Measurements from ENCODE around the gene KLHL17.

The KLHL17 gene

GRCh38 chr1:961132-961669 is 817 bp downstream of the KLHL17 start:
- peak overlapping the region; percentile 11 for H3K4me3 ChIP-seq (ENCODE audit: low read depth, low read length)
- H3K36me3 ChIP-seq (ENCODE audit: control insufficient read depth, insufficient read depth, low read length), result no peaks in the 10 kb centered on the region
- no peak overlapping the region for H3K27ac ChIP-seq

GRCh38 chr1:962381-963300 is 2.3 kb downstream of the KLHL17 start:
- Histone ChIP-seq H3K27me3 (ENCODE audit: control insufficient read depth, insufficient read depth, low read length) (no peaks in the 10 kb centered on the region), H3K79me2 (no peaks in the 10 kb centered on the region), H3K27ac (no peak overlapping the region), H3K4me2 (ENCODE audit: low read length) (no peak overlapping the region), H2AFZ (no peak overlapping the region), H3K9ac (no peak overlapping the region), H3K36me3 (ENCODE audit: control insufficient read depth, insufficient read depth, low read length) (no peaks in the 10 kb centered on the region), H3K4me1 (no peaks in the 10 kb centered on the region), H3K9me3 (ENCODE audit: control insufficient read depth, low read length) (no peaks in the 10 kb centered on the region), H3K4me3 (ENCODE audit: low read depth, low read length) (no peak overlapping the region)
- TF ChIP-seq CTCF (IDR thresholded peaks at IDR 0.05), result no peak

More at GRCh38 chr1:961132-961669, 817 bp downstream of the KLHL17 start:
- no peak for TF ChIP-seq CTCF (IDR thresholded peaks at IDR 0.05)
- H3K79me2 ChIP-seq, result no peaks in the 10 kb centered on the region
- H3K9ac ChIP-seq, result no peak overlapping the region
- H3K4me1 ChIP-seq, result no peaks in the 10 kb centered on the region
- peak overlapping the region; percentile 68 for H3K4me2 ChIP-seq (ENCODE audit: low read length)
- H2AFZ ChIP-seq, result no peak overlapping the region
- H3K9me3 ChIP-seq (ENCODE audit: control insufficient read depth, low read length), result no peaks in the 10 kb centered on the region
- H3K27me3 ChIP-seq (ENCODE audit: control insufficient read depth, insufficient read depth, low read length), result no peaks in the 10 kb centered on the region

- TF ChIP-seq CTCF (IDR thresholded peaks at IDR 0.05), result no peak
- no peaks in the 10 kb centered on the region for H3K36me3 ChIP-seq (ENCODE audit: control insufficient read depth, insufficient read depth, low read length)
- no peak overlapping the region for H3K4me2 ChIP-seq (ENCODE audit: low read length)
- H3K27me3 ChIP-seq (ENCODE audit: control insufficient read depth, insufficient read depth, low read length), result no peaks in the 10 kb centered on the region
- no peaks in the 10 kb centered on the region for H3K9me3 ChIP-seq (ENCODE audit: control insufficient read depth, low read length)
- no peak overlapping the region for H2AFZ ChIP-seq
- H3K79me2 ChIP-seq, result no peaks in the 10 kb centered on the region
- H3K4me1 ChIP-seq, result no peaks in the 10 kb centered on the region
- H3K27ac ChIP-seq, result no peak overlapping the region
- H3K9ac ChIP-seq, result no peak overlapping the region
- H3K4me3 ChIP-seq (ENCODE audit: low read depth, low read length), result no peak overlapping the region
Measured at GRCh38 chr1:963301-963651, 2.9 kb downstream of the KLHL17 start.

GRCh38 chr1:963746-964525 is 3.6 kb downstream of the KLHL17 start:
- Histone ChIP-seq H3K4me2 (ENCODE audit: low read length) (no peak overlapping the region), H3K4me1 (no peaks in the 10 kb centered on the region), H3K27me3 (ENCODE audit: control insufficient read depth, insufficient read depth, low read length) (no peaks in the 10 kb centered on the region), H3K9me3 (ENCODE audit: control insufficient read depth, low read length) (no peaks in the 10 kb centered on the region), H2AFZ (no peak overlapping the region), H3K27ac (no peak overlapping the region), H3K4me3 (ENCODE audit: low read depth, low read length) (no peak overlapping the region), H3K36me3 (ENCODE audit: control insufficient read depth, insufficient read depth, low read length) (no peaks in the 10 kb centered on the region), H3K9ac (no peak overlapping the region), H3K79me2 (no peaks in the 10 kb centered on the region)
- no peak for TF ChIP-seq CTCF (IDR thresholded peaks at IDR 0.05)

All from parathyroid adenoma (tissue), 2 donors.